Smooth muscle cell of the coronary artery (primary cell): ENCODE measurements around the gene GPR27. TPM values are rescaled to one million over a fixed set of nuclear protein-coding genes. Genes with fewer than 3 reads are reported as not detected.

Experiments used
- total RNA-seq: library from RNA; depleted of rRNA; stranded (reverse); fragments of >200 nt; gene quantifications from 2 replicates; pipeline ENCODE4 v1.2.3, GENCODE V29; 2014; ENCODE audit warnings: low replicate concordance

GPR27 gene
- total RNA-seq = 0.08 TPM in 1 of 2 replicates, not detected in the other

GRCh38 chr3:71753701-71754609 is at the start of gene GPR27:
GPR27 (plus strand) TSS chr3:71753855; CDS start chr3:71754050, 195 bp downstream.

GRCh38 chr3:71725271-71725991 is 28.2 kb upstream of the GPR27 start, which contains the start of gene EIF4E3:
EIF4E3 (minus strand) TSS chr3:71725402; CDS start chr3:71725367, 35 bp downstream.

GRCh38 chr3:71784914-71785531 is 31.4 kb downstream of the GPR27 start, which contains the start of gene PROK2:
PROK2 (minus strand) TSS chr3:71785148; CDS start chr3:71785052, 96 bp downstream.

Other genes starting within 250 kb of the GPR27 start
- gene FOXP1, start 170.1 kb upstream of the GPR27 start, total RNA-seq = 56.7 and 83.2 TPM in 2 replicates
- gene EIF4E3, start 28.5 kb upstream of the GPR27 start, total RNA-seq = 0.68 and 3.3 TPM in 2 replicates
- gene PROK2, start 31.3 kb downstream of the GPR27 start, total RNA-seq = not detected in 2 replicates